Type B pancreatic cell (in vitro differentiated cells): ENCODE results near the gene BMX. TPM values are rescaled to one million over a fixed set of nuclear protein-coding genes. Genes with fewer than 3 reads are reported as not detected.
A peak's percentile ranks its signal among the peaks of the same experiment; 100 is the strongest.

Experiments used
- DNase-seq: peaks from one replicate; pipeline ENCODE4 v3.0.0; 2021; ENCODE audit warnings: mixed read lengths; ENCODE audit not compliant: unreplicated experiment; ENCODE audit errors: extremely low spot score
- H3K27ac Mint-ChIP-seq: 2 replicates; pipeline ENCODE4 v1.8.0; 2021; ENCODE audit warnings: mild to moderate bottlenecking, mixed read lengths
- H3K27me3 Mint-ChIP-seq: 2 replicates; pipeline ENCODE4 v1.8.0; 2021; ENCODE audit warnings: mixed read lengths
- H3K36me3 Mint-ChIP-seq: 2 replicates; pipeline ENCODE4 v1.8.0; 2021; ENCODE audit warnings: mixed read lengths
- H3K4me1 Mint-ChIP-seq: one replicate; pipeline ENCODE4 v1.8.0; 2021; ENCODE audit warnings: mixed read lengths; ENCODE audit not compliant: unreplicated experiment
- H3K4me3 Mint-ChIP-seq: 2 replicates; pipeline ENCODE4 v1.8.0; 2021; ENCODE audit warnings: mild to moderate bottlenecking, mixed read lengths
- H3K9me3 Mint-ChIP-seq: 2 replicates; pipeline ENCODE4 v1.8.0; 2021; ENCODE audit warnings: mixed read lengths
- total RNA-seq: library from RNA; stranded (reverse); gene quantifications from 2 replicates; pipeline ENCODE4 v1.2.1, GENCODE V29; 2021; ENCODE audit warnings: low replicate concordance
- TF ChIP-seq, protein P1 (sequence below): fragments of 200-600 bp; sonication (generic); conservative IDR thresholded peaks from 2 replicates; pipeline ENCODE4 v1.5.0; 2021; ENCODE audit warnings: antibody characterized with exemption, mild to moderate bottlenecking

Gene BMX
- total RNA-seq, 1 donor from 2014 or later = not detected

DNA sequence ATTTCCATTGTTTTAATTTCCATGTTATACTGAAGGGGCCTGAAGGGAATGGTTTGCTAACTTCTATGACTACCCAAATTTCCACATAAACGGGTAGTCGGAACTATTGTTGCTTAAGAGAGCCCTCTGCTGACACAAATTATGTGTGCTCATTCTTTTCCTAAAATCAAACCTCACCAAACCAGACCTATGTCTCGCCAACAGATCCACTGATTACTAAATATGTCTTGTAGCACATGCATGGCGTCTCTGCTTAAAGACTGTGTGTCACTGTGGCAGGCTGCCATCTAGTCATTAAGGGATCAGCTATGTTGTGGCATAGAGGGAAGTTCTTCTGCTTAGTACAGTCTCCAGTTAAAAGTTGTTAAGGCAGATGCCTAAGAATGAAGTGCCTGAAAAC, 32.6 kb upstream of the BMX start:
- Mint-ChIP-seq H3K9me3 (no peaks in the 10 kb centered on the region), H3K4me1 (peaks cover 28% of the 10 kb centered on the region), H3K36me3 (no peaks in the 10 kb centered on the region), H3K4me3 (no peak overlapping the region), H3K27me3 (no peaks in the 10 kb centered on the region), H3K27ac (no peak overlapping the region)
- TF ChIP-seq, protein P1, sequence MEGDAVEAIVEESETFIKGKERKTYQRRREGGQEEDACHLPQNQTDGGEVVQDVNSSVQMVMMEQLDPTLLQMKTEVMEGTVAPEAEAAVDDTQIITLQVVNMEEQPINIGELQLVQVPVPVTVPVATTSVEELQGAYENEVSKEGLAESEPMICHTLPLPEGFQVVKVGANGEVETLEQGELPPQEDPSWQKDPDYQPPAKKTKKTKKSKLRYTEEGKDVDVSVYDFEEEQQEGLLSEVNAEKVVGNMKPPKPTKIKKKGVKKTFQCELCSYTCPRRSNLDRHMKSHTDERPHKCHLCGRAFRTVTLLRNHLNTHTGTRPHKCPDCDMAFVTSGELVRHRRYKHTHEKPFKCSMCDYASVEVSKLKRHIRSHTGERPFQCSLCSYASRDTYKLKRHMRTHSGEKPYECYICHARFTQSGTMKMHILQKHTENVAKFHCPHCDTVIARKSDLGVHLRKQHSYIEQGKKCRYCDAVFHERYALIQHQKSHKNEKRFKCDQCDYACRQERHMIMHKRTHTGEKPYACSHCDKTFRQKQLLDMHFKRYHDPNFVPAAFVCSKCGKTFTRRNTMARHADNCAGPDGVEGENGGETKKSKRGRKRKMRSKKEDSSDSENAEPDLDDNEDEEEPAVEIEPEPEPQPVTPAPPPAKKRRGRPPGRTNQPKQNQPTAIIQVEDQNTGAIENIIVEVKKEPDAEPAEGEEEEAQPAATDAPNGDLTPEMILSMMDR = peak; percentile 70
- no peak for DNase-seq

DNA sequence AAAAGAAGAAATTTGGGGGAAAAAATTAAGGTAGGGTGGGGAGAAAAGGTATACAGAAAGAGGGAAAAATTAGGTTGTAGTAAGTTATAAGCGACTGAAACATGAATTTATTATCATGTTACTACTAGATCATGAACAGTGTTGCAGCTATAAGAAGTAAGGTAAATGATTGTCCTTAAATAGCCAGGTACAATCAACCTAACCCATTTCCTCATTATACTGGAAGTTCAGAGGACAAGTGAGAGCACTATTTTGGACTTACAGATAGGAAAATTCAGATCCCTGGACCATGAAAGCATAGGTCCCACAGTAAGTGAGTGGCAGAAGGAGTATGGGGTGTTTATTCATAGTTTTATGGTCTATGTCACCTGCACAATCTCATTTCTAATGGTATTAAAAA, 31.0 kb upstream of the BMX start:
- Mint-ChIP-seq H3K4me1 (peaks cover 20% of the 10 kb centered on the region), H3K4me3 (no peak overlapping the region), H3K9me3 (no peaks in the 10 kb centered on the region), H3K36me3 (no peaks in the 10 kb centered on the region), H3K27ac (no peak overlapping the region), H3K27me3 (no peaks in the 10 kb centered on the region)
- DNase-seq = no peak
- TF ChIP-seq, protein P1 = no peak

DNA sequence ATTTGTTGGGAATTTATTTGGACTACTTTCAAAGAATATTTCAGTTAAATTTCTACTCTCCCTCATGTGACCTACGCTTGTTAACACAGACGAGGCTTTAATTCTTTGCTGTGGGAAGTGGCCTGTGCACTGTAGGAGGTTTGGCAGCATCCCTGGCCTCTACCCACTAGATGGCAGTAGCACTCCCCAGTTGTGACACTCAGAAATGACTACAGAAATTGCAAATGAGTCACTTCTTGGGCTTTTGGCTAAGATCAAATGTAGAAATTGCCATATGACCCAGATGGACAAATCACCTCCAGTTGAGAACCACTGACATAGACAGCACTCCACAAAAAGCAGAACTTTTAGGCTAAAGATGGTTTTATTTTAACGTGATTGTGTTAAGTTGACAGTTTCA, 29.6 kb upstream of the BMX start:
- no peaks in the 10 kb centered on the region for H3K27me3 Mint-ChIP-seq
- H3K4me1 Mint-ChIP-seq = peaks cover 12% of the 10 kb centered on the region
- no peaks in the 10 kb centered on the region for H3K36me3 Mint-ChIP-seq
- TF ChIP-seq, protein P1 = peak; percentile 92
- no peaks in the 10 kb centered on the region for H3K9me3 Mint-ChIP-seq
- H3K27ac Mint-ChIP-seq = peak overlapping the region; percentile 3
- H3K4me3 Mint-ChIP-seq = no peak overlapping the region
- DNase-seq = no peak

DNA sequence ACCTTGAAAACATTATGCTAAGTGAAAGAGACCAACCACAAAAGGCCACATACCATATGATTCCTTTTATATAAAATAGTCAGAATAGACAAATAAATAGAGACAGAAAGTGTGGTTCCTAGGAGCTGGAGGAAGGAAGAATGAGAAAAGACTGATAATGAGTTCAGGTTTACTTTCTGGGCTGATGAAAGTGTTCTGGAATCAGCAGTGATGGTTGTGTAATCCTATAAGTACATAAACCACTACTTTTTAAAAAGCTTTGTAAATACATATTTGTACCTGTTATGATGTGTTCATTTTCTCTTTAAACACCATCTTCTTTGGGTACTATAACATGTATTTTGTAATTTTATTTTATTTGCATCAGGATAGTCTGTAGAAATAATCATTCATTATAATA, 28.1 kb upstream of the BMX start:
- peaks cover 11% of the 10 kb centered on the region for H3K4me1 Mint-ChIP-seq
- DNase-seq = no peak
- no peaks in the 10 kb centered on the region for H3K36me3 Mint-ChIP-seq
- H3K9me3 Mint-ChIP-seq = no peaks in the 10 kb centered on the region
- no peaks in the 10 kb centered on the region for H3K27me3 Mint-ChIP-seq
- TF ChIP-seq, protein P1 = no peak
- H3K27ac Mint-ChIP-seq = no peak overlapping the region
- H3K4me3 Mint-ChIP-seq = no peak overlapping the region

DNA sequence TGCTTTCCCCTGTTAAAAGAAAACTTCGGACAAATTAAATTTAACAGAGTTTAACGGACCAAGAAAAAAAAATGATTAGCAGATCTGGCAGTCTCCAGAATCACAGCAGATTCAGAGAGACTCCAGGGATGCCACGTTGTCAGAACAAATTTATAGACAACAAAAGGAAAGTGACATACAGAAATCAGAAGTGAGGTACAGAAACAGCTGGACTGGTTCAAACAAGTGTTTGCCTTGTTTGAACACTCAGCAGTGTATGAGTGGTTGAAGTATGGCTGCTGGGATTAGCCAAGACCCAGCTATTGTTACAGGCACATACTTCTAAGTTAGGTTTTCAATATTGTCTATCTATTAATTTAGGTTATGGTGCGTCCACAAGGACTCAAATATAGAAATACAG, 26.6 kb upstream of the BMX start:
- TF ChIP-seq, protein P1 = no peak
- no peak for DNase-seq
- Mint-ChIP-seq H3K4me1 (peaks cover 5% of the 10 kb centered on the region), H3K27ac (no peak overlapping the region), H3K9me3 (no peaks in the 10 kb centered on the region), H3K27me3 (no peaks in the 10 kb centered on the region), H3K36me3 (peaks cover 11% of the 10 kb centered on the region), H3K4me3 (no peak overlapping the region)

DNA sequence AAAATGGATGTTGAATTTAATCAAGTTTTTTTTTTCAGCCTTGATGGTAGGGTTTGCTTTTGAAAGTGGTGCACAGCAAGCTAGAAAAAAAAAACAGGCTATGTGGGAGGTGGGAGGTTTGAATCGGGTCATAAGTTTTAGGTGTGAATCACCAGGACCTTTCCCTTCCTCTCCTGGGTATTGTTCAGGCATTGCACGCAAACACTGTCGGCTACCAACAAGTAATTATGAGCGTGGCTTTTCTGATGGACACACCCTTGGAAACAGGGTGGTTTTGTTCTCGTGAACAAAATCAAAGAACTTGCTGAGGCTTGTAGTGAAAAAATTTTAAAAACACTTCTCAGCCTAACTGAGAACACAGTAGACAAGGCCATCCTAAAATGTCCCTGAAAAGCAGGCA, 25.6 kb upstream of the BMX start:
- Mint-ChIP-seq H3K4me1 (peaks cover 5% of the 10 kb centered on the region), H3K27me3 (no peaks in the 10 kb centered on the region), H3K4me3 (no peak overlapping the region), H3K27ac (peak overlapping the region; percentile 5), H3K9me3 (no peaks in the 10 kb centered on the region), H3K36me3 (peaks cover 12% of the 10 kb centered on the region)
- DNase-seq = no peak
- TF ChIP-seq, protein P1 = no peak
